ENCODE measurements around the gene KCNIP2.

KCNIP2 gene

DNA sequence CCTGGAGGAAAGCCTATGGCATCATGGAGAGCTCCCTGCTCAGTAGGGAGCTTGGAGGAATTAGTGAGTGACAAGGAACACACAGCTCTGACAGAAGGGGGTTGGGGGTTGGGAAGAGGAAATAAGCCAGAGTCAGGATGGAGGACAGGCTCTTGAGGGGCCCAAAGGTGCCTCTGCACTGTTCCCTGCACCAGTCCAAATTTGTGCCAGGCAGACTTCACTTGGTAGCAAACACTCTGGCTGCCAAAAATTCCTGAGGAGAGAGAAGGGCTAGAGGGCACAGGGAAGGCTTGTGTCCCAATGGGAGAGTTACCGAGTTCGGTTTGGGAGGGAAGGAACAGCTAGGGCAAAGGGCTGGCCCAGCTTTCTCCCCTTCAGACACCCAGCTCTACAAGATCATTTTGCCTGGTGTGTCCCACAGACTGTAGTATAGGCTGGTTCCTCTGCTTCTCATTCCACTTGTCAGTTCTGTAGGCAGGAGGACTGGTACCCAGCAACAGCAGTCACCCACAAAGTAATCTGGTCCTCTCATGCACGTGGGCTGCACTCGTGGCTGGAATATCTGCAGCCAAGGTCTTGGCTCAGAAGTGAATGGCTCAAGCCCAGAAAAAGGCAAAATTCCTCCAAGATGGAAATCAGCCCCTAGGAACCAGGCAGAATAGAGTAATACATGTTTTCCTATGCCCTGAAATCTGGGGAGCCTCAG, 8.0 kb upstream of the KCNIP2 start:
- no peak for DNase-seq

DNA sequence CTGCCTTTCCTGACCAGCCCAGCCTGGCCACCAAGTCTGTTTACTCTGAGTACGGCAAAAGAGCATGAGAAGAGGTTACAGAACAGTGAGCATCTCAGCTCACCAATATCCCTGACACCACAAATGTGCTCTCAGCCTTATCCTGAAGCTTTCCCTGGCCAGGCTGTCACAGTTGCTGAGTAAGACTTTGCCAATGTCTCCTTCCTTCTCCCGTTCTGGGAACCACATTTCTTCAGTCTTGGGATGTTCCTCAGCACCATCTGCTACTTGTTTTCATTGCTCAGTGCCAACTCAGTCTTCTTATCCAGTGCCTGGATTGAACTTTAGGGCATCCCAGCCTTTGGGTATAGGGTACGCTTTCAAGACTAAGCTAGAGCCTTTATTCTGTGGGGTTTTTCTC, 7.1 kb upstream of the KCNIP2 start:
- DNase-seq = no peak

DNA sequence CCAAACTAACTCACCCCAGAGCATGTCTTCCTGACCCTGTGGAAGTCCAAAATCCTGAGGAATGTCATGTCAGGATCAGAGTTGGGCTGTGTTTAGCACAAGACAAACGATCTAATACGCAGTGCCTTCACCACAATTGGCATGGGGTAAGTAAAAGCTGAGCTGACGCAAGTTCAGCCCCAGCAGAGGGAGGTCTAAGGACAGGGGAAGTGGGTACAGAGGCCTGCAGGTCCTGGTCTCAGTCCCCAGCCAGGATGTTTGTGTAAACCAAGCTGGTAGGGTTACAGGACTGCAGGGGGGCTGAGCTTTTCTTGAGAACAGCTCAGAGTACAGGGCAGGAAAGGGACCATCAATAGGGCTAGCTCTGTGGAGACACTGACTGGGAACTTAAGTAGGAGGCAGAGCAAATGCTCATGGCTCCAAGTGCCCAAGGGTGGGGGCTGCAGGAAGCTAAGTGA, 5.3 kb upstream of the KCNIP2 start:
- DNase-seq = no peak

DNA sequence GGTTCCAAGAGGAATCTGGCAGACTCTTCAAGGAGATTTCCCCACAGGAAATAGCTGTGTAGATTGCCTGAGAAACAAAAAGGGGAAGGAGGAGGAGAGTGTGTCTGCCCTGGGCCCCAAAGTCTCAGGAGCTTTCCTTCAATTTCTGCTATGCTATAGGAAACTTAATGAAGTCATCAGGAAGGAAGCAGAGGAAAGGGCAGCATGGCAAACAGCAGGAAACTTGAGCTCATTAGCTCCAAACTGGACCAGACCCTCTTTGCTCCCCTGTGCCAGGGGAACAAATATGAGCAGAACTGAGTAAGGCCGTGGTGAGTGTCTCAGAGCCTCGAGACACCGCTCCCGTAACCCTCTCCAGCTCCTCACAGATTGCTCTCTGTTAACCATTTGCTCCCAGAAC, 4.8 kb upstream of the KCNIP2 start:
- DNase-seq = no peak

DNA sequence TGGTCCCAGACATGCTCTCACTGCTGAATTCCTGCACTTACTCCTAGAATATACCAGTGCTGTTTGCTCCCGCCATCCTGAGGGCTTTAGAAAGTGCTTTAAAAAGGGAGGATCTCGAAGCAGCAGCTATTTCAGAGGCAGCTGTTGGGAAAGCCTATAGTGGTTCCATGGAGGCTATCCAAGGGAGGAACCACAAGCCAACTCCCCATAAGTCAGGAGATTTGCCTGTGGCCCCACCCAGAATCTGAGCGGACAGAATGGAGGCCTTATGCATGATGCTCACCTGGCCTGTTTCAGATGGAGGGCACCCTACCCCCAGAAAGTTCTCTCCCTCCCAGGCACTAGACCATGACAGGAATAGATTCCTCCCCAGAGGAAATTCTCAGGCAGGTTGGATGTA, 2.3 kb upstream of the KCNIP2 start:
- DNase-seq = no peak

DNA sequence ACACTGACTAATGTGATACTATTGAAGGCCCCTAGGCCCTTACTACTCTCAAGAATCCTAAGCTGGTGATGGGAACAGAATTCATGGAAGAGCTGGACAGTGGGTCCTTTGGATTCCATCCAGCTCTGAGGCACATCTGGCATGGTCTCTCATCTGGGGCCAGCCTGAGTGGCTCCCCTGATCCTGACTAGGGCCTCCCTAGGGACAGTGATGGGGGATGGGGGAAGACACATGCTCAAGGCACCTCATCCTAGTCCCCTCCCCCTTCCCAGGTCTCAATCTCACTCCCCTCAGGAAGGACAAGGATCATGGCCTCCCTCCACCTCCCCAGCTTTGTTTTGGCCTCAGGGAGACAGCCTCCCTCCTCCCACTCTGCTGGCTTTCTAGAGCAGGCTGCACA, 1.8 kb downstream of the KCNIP2 start:
- no peak for DNase-seq

DNA sequence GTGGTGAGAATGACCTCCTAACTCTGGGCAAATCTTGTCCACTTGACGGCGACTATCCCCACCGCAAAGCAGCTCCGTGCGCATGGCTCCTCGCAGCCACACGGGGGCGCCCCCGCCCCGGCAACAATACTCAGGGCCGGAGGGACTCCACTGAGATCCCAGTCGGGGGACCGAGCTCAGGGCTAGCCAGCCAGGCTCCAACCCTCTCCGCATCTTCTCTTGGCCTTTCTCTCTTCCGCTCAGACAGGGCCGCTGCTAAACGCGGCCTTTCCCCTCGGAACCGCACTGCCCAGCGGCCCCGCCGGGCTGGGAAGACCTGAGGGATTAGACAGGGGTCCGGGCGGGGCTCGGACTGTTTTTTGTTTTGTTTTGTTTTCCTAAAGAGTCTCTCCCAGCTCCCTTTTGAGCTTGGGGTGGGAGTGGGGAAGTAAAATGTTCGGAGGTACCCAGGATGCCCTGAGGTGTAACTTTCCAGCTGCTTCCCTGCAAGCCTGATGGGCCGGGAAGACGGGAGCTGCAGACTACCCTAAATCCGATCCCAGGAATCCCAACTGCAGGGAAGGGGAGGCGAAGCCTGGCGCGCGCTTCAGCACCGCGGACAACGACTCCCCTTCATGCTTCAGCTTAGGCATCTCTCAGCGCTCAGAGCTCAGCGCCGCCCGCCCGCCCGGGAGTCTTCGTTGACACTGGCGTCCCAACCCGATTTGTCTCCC, 2.7 kb downstream of the KCNIP2 start:
- peak; percentile 84 for DNase-seq

DNA sequence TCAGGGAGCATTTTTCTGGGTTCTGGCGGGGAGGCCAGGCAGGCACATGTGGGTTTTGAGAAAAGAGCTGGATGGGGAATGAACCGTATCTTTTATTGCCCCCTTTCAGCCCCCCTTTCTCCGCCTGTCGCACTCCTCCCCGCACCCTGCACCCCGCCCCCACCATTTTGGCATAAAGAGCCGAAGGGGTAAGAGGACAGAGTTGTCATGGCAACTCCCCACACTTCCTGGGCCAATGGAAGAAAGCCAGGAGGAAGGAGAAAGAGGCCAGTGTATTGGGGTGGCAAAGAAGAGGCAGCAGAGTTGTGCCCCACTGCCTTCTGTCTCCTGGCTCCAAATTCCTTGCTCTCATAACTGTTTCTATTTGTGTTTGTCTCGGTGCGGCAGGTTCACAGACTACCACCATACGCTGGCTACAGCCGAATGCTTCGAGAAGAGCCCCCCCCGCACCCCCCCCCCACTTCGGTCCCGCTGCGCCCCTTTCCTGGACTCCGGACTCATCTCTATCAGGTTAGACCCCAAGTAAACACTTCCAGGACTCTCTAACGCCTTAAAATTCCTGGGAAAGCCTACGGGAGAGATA, 3.4 kb downstream of the KCNIP2 start:
- no peak for DNase-seq

DNA sequence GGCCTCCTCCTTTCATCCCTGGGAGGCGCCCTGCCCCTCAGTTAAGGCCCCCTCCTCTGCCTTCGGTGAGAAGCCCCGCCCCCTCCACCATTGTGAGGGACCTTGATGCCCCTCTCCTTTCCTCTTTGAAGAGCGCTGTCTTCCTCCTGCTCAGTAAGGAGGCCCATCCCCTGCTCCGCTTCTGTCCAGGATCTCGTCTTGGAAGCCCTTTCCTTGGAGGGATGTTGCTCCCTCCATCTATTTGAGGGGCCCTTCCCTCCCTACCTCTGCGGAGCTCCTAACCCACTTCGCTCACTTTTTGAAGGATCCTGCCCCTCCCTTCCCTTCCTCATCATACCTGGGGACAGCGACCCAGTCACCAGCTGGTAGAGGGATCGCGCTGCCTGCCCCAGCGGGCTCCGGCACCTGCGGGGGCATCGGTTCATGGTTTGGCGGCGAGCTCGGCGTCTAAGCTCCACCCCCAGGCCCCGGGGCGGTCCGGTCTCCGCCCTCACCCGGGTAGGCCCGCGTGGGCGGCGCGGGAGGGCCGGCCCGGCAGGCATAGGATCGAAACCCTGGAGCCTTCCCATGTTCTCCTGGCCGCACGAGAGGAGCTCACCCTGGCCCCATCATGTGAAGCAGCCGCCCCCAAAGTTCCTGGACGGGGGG, 4.1 kb downstream of the KCNIP2 start:
- no peak for DNase-seq

DNA sequence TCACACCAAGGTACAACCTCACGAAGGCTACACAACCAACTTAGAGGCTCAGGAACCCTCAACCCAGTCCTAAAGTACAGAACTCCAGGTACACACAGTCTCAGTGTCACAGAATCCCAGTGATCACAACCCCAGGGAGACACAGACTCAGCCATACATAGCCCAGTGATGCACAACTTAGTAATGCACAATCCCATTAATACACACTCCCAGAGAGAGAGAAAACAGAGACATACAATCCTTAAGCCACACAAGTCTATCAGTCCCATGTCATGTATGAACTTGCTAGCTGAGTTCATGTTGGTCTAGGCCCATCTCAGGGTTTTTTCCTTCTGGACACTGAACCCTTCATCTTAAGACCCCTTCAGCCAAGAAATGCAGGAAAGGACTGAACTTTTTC, 4.6 kb downstream of the KCNIP2 start:
- DNase-seq = no peak

DNA sequence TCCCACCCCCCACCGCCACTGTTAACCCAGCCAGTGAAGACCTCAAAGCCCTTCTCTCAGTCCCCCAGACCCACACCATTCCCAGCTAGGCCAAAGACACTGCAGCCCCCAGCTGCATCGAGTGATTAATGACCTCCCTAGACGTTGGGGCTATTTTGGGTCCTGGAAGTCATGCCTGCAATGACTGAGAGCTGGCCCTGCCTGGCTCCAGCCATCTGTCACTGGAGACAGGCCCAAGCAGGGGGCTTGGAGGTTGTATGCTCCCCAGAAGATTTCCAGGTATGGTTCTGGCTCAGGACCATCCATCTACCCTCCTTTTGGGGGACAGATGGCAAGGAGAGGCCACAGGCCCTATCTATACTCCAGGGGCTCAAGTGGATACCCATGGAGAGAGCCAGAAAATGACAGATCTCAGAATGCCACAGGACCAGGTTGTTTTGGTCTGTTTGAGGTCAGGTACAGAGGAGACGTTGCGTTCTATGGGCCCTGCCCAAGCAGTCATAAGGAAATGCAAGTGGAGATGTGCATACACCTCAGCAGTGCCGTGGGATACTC, 5.1 kb downstream of the KCNIP2 start:
- DNase-seq = no peak

DNA sequence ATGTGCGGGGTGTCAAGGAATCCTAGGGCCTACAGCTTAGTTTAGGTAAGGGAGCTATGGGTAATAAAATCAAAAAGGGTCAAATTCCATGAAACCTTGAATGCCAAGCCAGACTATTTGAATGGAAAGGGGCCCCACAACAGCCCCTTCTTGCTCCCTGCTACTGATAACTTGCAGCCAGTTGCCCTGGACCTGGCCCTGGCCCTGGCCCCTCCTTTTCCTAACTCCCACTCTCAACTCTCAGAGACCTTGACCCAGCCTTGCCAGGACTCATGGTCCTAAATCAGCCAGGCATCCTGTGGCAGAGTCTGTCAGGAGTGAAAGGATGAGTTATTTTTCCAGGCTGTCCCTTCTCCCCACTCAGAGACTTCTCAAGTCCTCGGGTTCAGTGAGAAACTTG, 5.9 kb downstream of the KCNIP2 start:
- DNase-seq = no peak

DNA sequence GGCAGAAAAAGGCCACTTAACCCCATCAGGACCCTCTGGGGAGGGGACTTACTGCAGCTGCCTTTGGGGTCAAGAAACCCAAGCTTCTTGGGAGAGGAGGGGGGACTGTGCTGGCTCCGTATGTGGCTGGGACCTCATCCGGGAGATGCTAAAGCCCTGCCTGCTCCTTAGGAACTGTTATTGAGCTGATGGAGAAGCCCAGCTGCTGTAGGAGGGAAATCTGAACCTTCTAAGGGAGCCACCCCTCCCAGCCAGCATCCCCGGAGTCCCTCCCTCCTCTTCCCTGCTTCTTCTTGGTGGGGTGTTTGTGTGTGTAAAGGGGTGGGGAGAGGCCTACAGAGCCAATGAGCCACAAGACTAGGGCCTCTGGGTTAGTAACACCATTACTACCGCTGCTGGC, 8.2 kb downstream of the KCNIP2 start:
- DNase-seq = no peak

DNA sequence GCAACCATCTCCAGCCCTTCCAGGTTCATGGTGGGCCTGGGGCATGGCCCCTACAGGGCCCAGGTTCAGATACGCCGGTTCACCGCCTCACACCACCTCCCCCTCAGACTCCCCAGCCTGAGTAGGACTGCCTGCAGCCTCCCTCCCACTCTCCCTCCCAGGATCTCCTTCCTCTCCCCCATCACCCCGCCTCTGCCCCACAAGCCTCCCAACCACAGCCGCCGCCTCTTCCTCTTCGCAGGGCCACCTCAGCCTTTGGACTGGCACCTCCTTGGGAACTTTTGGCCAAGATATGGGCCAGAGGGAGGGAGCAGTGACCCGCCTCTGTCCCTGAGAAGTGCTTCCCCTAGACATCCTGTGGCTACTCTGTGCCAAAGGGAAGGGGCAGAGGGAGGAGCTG, 9.3 kb downstream of the KCNIP2 start:
- DNase-seq = no peak

DNA sequence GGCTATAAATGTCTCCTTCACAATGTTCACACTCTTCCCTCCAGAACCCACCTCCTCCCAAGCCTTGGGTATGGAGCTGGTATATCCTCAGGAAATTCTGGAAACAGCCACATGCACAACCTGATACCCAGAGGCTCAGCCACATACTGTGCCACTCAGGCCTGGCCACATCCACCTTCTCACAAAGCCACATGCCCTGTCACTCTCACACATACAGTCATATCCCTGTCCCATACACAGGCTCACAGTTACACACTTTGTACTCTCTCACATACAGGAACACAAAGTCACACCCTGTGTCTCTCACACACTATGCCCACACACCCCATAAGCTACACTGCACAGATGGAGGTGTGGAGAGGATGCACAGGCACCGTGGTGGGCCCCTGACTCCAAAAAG, 10.1 kb downstream of the KCNIP2 start:
- DNase-seq = no peak

DNA sequence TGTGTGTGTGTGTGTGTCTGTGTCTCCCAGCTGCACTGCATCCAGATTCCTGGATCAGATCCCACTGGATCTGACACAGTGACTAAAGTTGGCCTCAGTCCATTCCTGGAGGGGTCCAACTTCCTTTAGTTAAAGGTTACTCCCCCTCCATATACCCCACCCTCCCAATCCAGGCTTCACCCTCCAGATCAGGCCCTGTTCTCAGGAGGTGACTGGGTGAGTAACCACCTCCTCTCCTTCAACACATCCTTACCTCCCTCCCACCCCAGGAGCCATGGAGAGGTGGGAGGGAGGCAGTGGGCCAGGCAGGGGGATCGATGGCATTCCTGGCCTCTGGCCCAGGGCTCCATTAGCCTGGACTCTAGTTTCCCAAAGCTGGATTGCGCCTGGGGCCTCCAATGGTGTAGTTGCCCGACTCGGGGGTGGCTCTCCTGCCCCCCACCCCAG, 11.3 kb downstream of the KCNIP2 start:
- no peak for DNase-seq

DNA sequence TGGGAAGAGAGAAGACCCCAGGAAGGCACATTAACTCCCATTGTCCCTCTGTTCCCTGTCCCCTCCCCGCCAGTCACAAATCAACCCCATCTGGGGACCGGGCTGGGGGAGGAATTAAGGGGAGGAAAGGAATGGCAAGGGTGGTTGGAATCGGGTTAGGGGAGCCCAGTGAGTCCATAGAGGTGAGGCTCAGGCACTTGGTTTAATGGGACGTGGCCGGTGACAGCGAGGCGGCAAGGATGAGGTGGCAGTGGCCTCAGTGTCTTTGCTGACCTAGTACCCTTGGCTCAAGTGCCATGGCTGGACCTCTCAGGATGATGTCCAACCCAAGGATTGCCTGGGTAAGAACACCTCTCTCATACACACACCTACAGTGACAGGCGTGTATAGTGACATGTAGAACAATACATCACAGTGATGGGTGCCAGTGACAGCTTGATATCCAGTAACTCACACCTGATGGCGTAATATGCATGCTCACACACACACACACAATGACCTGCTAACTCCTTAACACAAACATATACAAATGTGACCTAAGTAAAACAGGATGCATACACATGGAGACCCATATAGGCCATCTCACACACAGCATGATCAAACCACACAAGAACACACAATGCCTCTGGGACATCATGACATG, 12.3 kb downstream of the KCNIP2 start:
- no peak for DNase-seq

DNA sequence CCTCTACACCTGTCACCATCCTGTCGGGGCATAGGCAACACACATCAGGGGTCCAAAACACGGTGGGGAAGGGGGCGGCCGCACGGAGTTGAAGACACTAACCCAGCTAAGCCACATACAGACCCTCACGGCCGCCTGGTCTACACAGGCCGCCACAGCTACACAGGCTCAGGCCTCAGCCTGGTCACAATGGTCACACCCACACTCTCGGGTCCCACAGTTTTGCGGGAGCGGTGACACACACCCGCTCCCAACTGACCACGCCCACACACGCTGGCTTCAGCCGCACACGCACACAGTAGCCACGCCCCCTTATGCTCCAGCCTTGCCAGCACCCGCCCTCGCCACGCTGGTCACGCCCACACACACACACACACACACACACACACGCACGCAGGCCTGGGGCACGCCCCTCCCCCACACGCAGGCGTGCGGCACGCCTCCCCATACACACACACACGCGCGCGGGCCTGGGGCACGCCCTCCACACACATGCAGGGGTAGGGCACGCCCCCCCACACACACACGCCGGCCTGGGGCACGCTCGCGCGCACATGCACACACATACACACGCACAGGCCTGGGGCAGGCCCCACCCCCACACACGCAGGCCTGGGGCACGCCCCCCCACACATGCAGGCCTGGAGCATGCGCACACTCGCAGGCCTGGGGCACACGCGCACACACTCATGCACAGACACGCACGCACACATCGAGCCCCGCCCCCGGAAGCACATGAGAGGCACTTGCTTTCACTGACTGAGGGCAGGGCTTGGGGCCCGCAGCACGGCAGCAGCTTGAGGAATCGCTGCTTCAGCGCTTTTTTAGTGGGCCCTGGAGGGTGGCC, 13.1 kb downstream of the KCNIP2 start:
- DNase-seq = peak; percentile 78

DNA sequence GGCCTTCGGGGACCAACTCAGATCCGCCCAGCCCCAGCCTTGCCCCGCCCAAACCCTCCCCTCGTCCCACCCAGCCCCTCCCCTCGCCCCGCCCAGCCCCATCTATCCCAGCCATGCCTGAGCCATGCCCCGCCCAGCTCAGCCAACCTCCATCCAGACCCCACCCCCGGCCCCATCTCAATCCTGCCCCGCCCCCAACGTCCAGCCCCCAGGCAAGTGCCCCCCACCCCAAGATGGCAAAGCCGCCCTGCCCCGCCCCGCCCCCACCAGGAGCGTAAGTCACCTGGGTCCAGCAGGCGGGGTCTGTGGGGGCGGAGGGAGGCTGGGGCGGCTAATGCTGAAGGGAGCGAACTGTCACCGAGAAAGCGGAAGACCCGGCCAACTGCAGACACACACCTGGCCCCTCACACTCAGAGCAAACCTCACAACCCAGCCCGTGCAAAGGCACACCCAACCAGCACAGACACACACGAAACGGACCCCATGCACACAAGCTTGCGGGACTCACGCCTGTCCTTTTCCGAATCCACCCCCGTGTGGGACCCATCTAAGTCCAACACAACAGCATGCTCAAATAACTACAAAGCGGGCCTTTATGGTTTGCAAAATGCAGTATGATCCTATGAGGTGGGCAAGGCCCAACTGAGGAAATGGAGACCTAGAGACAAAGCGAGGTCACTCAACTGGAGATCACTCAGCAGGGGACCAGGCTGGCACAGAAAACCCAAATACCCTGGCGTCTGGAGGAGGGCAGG, 13.9 kb downstream of the KCNIP2 start:
- DNase-seq = peak; percentile 39

DNA sequence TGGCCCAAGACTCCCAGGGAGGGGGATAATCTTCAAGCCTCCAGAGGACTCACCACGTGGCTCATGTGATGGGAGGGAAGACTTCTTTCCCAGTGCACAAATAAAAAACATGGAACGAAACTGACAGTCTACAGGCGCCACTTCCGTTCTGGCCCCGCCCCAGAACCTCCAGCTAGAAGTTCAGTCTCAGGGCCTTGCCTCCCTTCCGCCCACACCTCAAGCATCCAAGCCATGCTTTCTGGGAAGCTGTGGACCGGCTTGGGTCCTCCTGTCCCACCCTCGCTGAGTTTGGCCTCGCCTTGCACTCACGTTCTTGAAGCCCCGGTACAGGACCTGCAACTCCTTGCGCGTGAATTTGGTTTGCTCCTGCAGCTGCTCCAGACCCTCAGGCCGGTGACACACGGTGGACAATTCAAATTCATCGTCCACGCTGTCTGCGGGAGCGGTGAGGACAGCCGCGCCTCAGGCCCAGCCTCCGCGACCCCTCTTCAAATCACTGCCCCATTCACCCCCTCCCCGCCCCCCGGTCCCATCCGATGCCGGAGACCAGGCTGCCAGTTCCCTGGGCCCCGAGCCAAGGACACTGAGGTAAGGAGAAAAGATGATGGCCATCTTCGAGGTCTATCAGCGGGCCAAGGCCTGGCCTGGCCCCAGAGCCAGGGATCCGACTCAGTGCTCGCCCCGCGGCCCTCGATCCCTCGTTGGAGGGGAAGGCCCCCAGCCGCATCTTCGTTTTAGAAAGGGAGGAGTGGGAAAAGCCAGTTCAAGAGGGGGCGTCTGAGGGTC, 14.6 kb downstream of the KCNIP2 start:
- no peak for DNase-seq

Data from DMS153 (cell line).